DOHH2 (cell line): ENCODE data around the gene ALG1.
"Not testable (repeated sequence)": the region's sequence is repeated elsewhere in the genome, so short reads cannot be mapped to it uniquely, and the experiment has no call there.

Experiments used
- H3F3A ChIP-seq: fragments of 200-600 bp; sonication (generic), shearing (Covaris generic); 2 replicates; pipeline ENCODE4 v1.6.0; 2016; ENCODE audit warnings: antibody characterized with exemption, mild to moderate bottlenecking; ENCODE audit not compliant: control insufficient read depth, insufficient read depth
- H3K27ac ChIP-seq: fragments of 200-600 bp; sonication (generic); 2 replicates; pipeline ENCODE4 v1.5.1; 2014; ENCODE audit warnings: low read depth, mild to moderate bottlenecking, low read length, moderate library complexity
- H3K27me3 ChIP-seq: fragments of 200-600 bp; sonication (generic); 2 replicates; pipeline ENCODE4 v1.6.1; 2014; ENCODE audit warnings: mild to moderate bottlenecking, low read length, mixed read lengths; ENCODE audit not compliant: control insufficient read depth
- H3K36me3 ChIP-seq: fragments of 200-600 bp; sonication (generic); 2 replicates; pipeline ENCODE4 v1.6.1; 2014; ENCODE audit warnings: mild to moderate bottlenecking, low read length, moderate library complexity, mixed read lengths; ENCODE audit not compliant: control insufficient read depth
- H3K4me1 ChIP-seq: fragments of 200-600 bp; sonication (generic); 2 replicates; pipeline ENCODE4 v1.6.1; 2014; ENCODE audit warnings: mild to moderate bottlenecking, low read length, mixed read lengths; ENCODE audit not compliant: control insufficient read depth
- H3K4me2 ChIP-seq: fragments of 200-600 bp; sonication (generic); 2 replicates; pipeline ENCODE4 v1.6.0; 2014; ENCODE audit warnings: mild to moderate bottlenecking, low read length, moderate library complexity
- H3K4me3 ChIP-seq: fragments of 200-600 bp; sonication (generic); 2 replicates; pipeline ENCODE4 v1.5.1; 2014; ENCODE audit warnings: mild to moderate bottlenecking, low read length, mixed read lengths
- H3K79me2 ChIP-seq: fragments of 200-600 bp; sonication (generic); 2 replicates; pipeline ENCODE4 v1.6.1; 2014; ENCODE audit warnings: mild to moderate bottlenecking, low read length, mixed read lengths; ENCODE audit not compliant: control insufficient read depth
- H3K9me2 ChIP-seq: fragments of 200-600 bp; sonication (generic); replicated peaks from 2 replicates; pipeline ENCODE4 v1.6.1; 2014; ENCODE audit warnings: mild to moderate bottlenecking, low read length, mixed read lengths; ENCODE audit not compliant: control insufficient read depth
- H3K9me3 ChIP-seq: fragments of 200-600 bp; sonication (generic); 2 replicates; pipeline ENCODE4 v1.6.1; 2014; ENCODE audit warnings: antibody characterized with exemption, low read length, mixed read lengths; ENCODE audit not compliant: control insufficient read depth, insufficient read depth
- H4K20me1 ChIP-seq: fragments of 200-600 bp; sonication (generic); 2 replicates; pipeline ENCODE4 v1.6.0; 2014; ENCODE audit warnings: low read depth, mild to moderate bottlenecking, antibody characterized with exemption, low read length, moderate library complexity; ENCODE audit not compliant: control insufficient read depth, insufficient read depth
- EZH2phosphoT487 ChIP-seq: fragments of 200-600 bp; sonication (generic); IDR thresholded peaks from 2 replicates; pipeline ENCODE4 v1.6.1; 2017; ENCODE audit warnings: borderline replicate concordance, mild to moderate bottlenecking, antibody characterized with exemption, low read length, moderate library complexity, mixed read lengths
- TF ChIP-seq, protein P1 (sequence below): fragments of 200-600 bp; sonication (generic); IDR thresholded peaks from one replicate; pipeline ENCODE4 v1.5.1; 2014; ENCODE audit warnings: antibody characterized with exemption, mild to moderate bottlenecking, low read depth, low read length; ENCODE audit not compliant: poor library complexity, severe bottlenecking

ALG1 gene

DNA sequence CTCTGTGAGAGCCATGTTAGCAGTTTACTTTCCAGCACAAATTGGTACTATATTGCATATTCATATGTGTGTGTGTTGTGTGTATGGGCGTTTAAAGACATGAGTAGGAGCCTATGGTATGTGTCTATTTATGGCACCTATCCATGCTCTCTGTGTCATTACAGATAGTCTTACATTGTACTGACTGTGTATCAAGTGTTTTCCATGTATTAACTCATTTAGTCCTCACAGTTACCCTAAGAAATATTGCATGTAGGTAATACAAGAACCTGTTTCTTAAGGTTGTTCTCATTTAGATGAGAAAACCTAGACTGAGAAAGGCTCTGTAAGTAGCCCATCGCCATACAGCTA lies 1.6 kb downstream of the ALG1 start:
- peak overlapping the region; percentile 71 for H3K4me2 ChIP-seq
- H3K4me1 ChIP-seq = peaks cover 20% of the 10 kb centered on the region
- H3K4me3 ChIP-seq = peak overlapping the region; percentile 73; the same call in 1 of the 2 replicates
- no peaks in the 10 kb centered on the region for H4K20me1 ChIP-seq
- TF ChIP-seq, protein P1, sequence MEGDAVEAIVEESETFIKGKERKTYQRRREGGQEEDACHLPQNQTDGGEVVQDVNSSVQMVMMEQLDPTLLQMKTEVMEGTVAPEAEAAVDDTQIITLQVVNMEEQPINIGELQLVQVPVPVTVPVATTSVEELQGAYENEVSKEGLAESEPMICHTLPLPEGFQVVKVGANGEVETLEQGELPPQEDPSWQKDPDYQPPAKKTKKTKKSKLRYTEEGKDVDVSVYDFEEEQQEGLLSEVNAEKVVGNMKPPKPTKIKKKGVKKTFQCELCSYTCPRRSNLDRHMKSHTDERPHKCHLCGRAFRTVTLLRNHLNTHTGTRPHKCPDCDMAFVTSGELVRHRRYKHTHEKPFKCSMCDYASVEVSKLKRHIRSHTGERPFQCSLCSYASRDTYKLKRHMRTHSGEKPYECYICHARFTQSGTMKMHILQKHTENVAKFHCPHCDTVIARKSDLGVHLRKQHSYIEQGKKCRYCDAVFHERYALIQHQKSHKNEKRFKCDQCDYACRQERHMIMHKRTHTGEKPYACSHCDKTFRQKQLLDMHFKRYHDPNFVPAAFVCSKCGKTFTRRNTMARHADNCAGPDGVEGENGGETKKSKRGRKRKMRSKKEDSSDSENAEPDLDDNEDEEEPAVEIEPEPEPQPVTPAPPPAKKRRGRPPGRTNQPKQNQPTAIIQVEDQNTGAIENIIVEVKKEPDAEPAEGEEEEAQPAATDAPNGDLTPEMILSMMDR = no peak
- no peak for TF ChIP-seq EZH2phosphoT487
- H3F3A ChIP-seq = no peaks in the 10 kb centered on the region
- H3K27ac ChIP-seq = no peak overlapping the region
- peaks cover 36% of the 10 kb centered on the region for H3K79me2 ChIP-seq
- no peaks in the 10 kb centered on the region for H3K9me3 ChIP-seq
- H3K36me3 ChIP-seq = peaks cover 29% of the 10 kb centered on the region
- no peaks in the 10 kb centered on the region for H3K27me3 ChIP-seq
- H3K9me2 ChIP-seq = no peaks in the 10 kb centered on the region

DNA sequence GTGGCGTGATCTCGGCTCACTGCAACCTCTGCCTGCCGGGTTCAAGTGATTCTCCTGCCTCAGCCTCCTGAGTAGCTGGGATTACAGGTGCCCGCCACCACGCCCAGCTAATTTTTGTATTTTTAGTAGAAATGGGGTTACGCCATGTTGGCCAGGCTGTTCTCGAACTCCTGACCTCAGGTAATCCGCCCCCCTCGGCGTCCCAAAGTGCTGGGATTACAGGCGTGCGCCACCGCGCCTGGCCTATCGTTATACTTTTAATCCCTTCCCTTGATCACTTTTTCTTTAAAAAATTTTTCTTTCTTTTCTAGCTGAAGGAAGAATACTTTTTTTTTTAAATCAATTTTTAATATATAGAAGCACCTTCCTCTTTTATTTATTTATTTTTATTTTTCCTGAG lies 2.1 kb downstream of the ALG1 start:
- not testable (repeated sequence) for H3K27ac ChIP-seq, H3K4me3 ChIP-seq, H3F3A ChIP-seq, H3K9me2 ChIP-seq, H4K20me1 ChIP-seq, H3K9me3 ChIP-seq, H3K27me3 ChIP-seq, H3K4me2 ChIP-seq
- Histone ChIP-seq H3K4me1 (peaks cover 20% of the 10 kb centered on the region), H3K79me2 (peaks cover 36% of the 10 kb centered on the region), H3K36me3 (peaks cover 29% of the 10 kb centered on the region)

DNA sequence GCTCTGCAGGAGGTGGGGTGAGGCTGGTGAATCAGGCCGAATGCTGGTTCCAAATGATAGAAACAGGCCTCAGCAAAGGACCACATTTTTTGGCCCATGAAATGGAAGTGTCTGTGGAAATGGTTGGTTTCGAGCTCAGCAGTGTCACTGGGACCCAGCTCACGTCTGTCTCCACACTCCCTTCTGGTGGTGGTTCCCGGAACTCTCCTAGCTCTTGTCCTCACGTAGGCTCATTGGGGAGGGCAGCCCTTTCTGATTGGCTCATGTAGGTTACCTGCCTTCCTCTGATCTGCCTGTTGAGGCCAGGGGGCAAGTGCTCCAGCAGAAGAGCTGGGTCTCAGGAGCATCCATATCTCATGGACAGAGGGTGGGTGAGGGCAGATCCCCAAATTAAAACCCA lies 4.0 kb downstream of the ALG1 start:
- Histone ChIP-seq H3K4me2 (no peak overlapping the region), H3K79me2 (peaks cover 36% of the 10 kb centered on the region), H3K27ac (no peak overlapping the region), H3K27me3 (no peaks in the 10 kb centered on the region), H3F3A (no peaks in the 10 kb centered on the region), H3K4me1 (peaks cover 20% of the 10 kb centered on the region), H3K36me3 (peaks cover 29% of the 10 kb centered on the region), H3K9me3 (no peaks in the 10 kb centered on the region), H3K9me2 (no peaks in the 10 kb centered on the region), H4K20me1 (no peaks in the 10 kb centered on the region), H3K4me3 (no peak overlapping the region)
- TF ChIP-seq, protein P1 = no peak
- TF ChIP-seq EZH2phosphoT487 = no peak

DNA sequence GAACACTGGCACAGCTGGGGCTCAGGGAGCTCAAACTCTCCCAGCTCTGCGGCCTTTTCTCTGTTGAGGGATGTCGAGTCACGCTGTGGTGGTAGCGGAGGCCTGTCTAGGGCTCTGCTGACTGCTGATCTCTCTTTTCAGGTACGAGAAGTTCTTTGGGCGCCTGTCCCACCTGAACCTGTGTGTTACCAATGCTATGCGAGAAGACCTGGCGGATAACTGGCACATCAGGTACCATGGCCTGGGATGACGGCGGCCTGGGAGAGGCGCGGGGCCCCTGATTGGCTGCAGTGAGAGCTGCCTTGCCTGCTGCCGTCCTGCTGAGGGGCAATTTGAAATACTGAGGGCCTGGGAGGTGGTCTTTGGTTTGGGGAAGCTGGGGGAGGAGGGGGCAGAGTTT lies 5.7 kb downstream of the ALG1 start:
- Histone ChIP-seq H3K4me1 (peaks cover 11% of the 10 kb centered on the region), H3F3A (no peaks in the 10 kb centered on the region), H4K20me1 (no peaks in the 10 kb centered on the region), H3K36me3 (peaks cover 29% of the 10 kb centered on the region), H3K79me2 (peaks cover 30% of the 10 kb centered on the region), H3K27ac (no peak overlapping the region), H3K4me2 (no peak overlapping the region), H3K4me3 (no peak overlapping the region), H3K9me2 (no peaks in the 10 kb centered on the region), H3K9me3 (no peaks in the 10 kb centered on the region), H3K27me3 (no peaks in the 10 kb centered on the region)
- TF ChIP-seq EZH2phosphoT487 = no peak
- TF ChIP-seq, protein P1 = no peak
